Endothelial cell of umbilical vein (primary cell): ENCODE results near the gene PLSCR2.

Experiments
- JUN ChIP-seq: IDR thresholded peaks from 2 replicates; pipeline ENCODE4 v1.6.1; 2011; ENCODE audit warnings: borderline replicate concordance, low read depth; ENCODE audit not compliant: insufficient read length, insufficient read depth
- MYC ChIP-seq: IDR thresholded peaks from one replicate; pipeline ENCODE4 v1.6.1; 2011; ENCODE audit warnings: mild to moderate bottlenecking, low read depth, low read length
- POLR2A ChIP-seq: IDR thresholded peaks from 2 replicates; pipeline ENCODE4 v1.6.1; 2012; ENCODE audit warnings: low read depth, mild to moderate bottlenecking, control low read depth, low read length
- TF ChIP-seq, protein P1 (sequence below), 2 donors: IDR thresholded peaks; 1 replicate in 1 of 2; 2 replicates in 1 of 2; pipeline ENCODE4 v1.5.1; 2011; ENCODE audit warnings: low read length in 2 of 2, mild to moderate bottlenecking in 2 of 2, moderate library complexity in 2 of 2, control low read depth in 1 of 2, inconsistent platforms in 1 of 2, low read depth in 1 of 2; ENCODE audit not compliant: insufficient read depth in 1 of 2; ENCODE audit errors: extremely low read depth in 1 of 2

DNA sequence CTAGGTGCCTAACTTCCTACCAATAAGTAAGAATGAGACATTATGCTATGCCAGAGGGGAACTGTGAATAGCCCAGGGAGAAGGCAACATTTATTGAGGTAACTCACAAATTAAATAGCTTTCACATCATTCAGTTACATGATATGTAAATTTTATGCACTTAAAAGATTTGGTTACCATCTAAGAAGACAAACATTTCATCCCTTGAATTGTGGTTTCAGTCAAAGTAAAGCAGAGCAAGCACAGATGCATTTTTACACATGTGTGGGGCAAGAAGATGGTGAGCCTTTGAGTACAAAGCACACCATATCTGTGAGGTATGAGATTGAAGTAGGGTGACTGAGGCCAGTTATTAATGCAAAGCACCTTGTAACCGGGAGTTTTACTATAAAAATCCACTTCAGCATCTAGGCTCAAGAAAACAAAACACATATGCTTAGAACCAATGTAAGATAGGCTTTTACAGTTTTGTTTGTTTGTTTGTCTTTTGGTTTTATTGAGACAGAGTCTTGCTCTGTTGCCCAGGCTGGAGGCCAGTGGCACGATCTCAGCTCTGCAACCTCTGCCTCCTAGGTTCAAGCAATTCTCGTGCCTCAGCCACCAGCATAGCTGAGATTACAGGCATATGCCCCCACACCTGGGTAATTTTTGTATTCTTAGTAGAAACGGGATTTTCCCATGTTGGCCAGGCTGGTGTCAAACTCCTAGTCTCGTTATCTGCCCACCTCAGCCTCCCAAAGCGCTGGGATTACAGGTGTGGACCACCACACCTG, 3.5 kb downstream of the PLSCR2 start:
- TF ChIP-seq MYC (no peak), POLR2A (no peak), JUN (no peak)
- TF ChIP-seq, protein P1, sequence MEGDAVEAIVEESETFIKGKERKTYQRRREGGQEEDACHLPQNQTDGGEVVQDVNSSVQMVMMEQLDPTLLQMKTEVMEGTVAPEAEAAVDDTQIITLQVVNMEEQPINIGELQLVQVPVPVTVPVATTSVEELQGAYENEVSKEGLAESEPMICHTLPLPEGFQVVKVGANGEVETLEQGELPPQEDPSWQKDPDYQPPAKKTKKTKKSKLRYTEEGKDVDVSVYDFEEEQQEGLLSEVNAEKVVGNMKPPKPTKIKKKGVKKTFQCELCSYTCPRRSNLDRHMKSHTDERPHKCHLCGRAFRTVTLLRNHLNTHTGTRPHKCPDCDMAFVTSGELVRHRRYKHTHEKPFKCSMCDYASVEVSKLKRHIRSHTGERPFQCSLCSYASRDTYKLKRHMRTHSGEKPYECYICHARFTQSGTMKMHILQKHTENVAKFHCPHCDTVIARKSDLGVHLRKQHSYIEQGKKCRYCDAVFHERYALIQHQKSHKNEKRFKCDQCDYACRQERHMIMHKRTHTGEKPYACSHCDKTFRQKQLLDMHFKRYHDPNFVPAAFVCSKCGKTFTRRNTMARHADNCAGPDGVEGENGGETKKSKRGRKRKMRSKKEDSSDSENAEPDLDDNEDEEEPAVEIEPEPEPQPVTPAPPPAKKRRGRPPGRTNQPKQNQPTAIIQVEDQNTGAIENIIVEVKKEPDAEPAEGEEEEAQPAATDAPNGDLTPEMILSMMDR (IDR thresholded peaks at IDR 0.05; ENCODE audit: extremely low read depth in 1 of 2, insufficient read depth in 1 of 2, low read depth in 1 of 2, low read length in 2 of 2), result no peak
